H9 (cell line): ENCODE results near the gene PYDC1. TPM values are rescaled to one million over a fixed set of nuclear protein-coding genes. Genes with fewer than 3 reads are reported as not detected.

Experiments used
- DNase-seq: peaks from one replicate; pipeline ENCODE4 v3.0.0-alpha.2; 2017
- H2AFZ ChIP-seq: one replicate; pipeline ENCODE4 v1.6.1; 2013; ENCODE audit warnings: mild to moderate bottlenecking, low read length, control low read depth, moderate library complexity
- H2AK5ac ChIP-seq: 2 replicates; pipeline ENCODE4 v1.6.1; 2013; ENCODE audit warnings: low read length, control low read depth, mixed read lengths; ENCODE audit not compliant: insufficient read length
- H2BK120ac ChIP-seq: one replicate; pipeline ENCODE4 v1.6.1; 2013; ENCODE audit warnings: low read depth, mild to moderate bottlenecking, low read length, control low read depth, inconsistent platforms; ENCODE audit not compliant: poor library complexity, severe bottlenecking
- H2BK12ac ChIP-seq: 2 replicates; pipeline ENCODE4 v1.6.1; 2013; ENCODE audit warnings: low read length, control low read depth, mixed read lengths, low read depth; ENCODE audit not compliant: insufficient read length
- H2BK15ac ChIP-seq: 2 replicates; pipeline ENCODE4 v1.6.1; 2013; ENCODE audit warnings: low read depth, low read length, control low read depth
- H2BK20ac ChIP-seq: one replicate; pipeline ENCODE4 v1.6.1; 2013; ENCODE audit warnings: low read depth, mild to moderate bottlenecking, low read length, control low read depth, inconsistent platforms; ENCODE audit not compliant: poor library complexity, severe bottlenecking
- H2BK5ac ChIP-seq: 2 replicates; pipeline ENCODE4 v1.6.1; 2013; ENCODE audit warnings: low read length, control low read depth, mixed read lengths; ENCODE audit not compliant: insufficient read length
- H3K14ac ChIP-seq: 2 replicates; pipeline ENCODE4 v1.6.1; 2013; ENCODE audit warnings: low read length, control low read depth; ENCODE audit not compliant: insufficient read depth
- H3K18ac ChIP-seq: 2 replicates; pipeline ENCODE4 v1.6.1; 2013; ENCODE audit warnings: low read depth, mild to moderate bottlenecking, mixed read lengths, low read length, control low read depth; ENCODE audit not compliant: insufficient read length
- H3K23ac ChIP-seq: 2 replicates; pipeline ENCODE4 v1.6.1; 2013; ENCODE audit warnings: low read length, control low read depth, mixed read lengths, low read depth; ENCODE audit not compliant: insufficient read length
- H3K23me2 ChIP-seq: 2 replicates; pipeline ENCODE4 v1.6.1; 2013; ENCODE audit warnings: low read depth, mild to moderate bottlenecking, mixed read lengths, low read length, control low read depth; ENCODE audit not compliant: insufficient read length, poor library complexity, severe bottlenecking
- H3K27ac ChIP-seq: 2 replicates; pipeline ENCODE4 v1.5.1; 2013; ENCODE audit warnings: low read length, control low read depth, mixed read lengths, low read depth; ENCODE audit not compliant: insufficient read length
- H3K27me3 ChIP-seq: 2 replicates; pipeline ENCODE4 v1.6.1; 2013; ENCODE audit warnings: low read length, control low read depth, inconsistent platforms; ENCODE audit not compliant: insufficient read depth
- H3K4ac ChIP-seq: 2 replicates; pipeline ENCODE4 v1.6.1; 2013; ENCODE audit warnings: low read depth, mild to moderate bottlenecking, control low read depth, inconsistent platforms, low read length, moderate library complexity
- H3K4me1 ChIP-seq: 2 replicates; pipeline ENCODE4 v1.6.1; 2013; ENCODE audit warnings: low read length, control low read depth, inconsistent platforms; ENCODE audit not compliant: insufficient read depth
- H3K4me2 ChIP-seq: 2 replicates; pipeline ENCODE4 v1.6.1; 2013; ENCODE audit warnings: low read length, control low read depth, mixed read lengths; ENCODE audit not compliant: insufficient read length, insufficient read depth
- H3K56ac ChIP-seq: 2 replicates; pipeline ENCODE4 v1.6.1; 2013; ENCODE audit warnings: low read depth, mild to moderate bottlenecking, mixed read lengths, low read length, control low read depth; ENCODE audit not compliant: insufficient read length
- H3K79me1 ChIP-seq: 2 replicates; pipeline ENCODE4 v1.6.1; 2013; ENCODE audit warnings: low read depth, mild to moderate bottlenecking, moderate library complexity, low read length, control low read depth, inconsistent platforms; ENCODE audit not compliant: insufficient read depth, poor library complexity, severe bottlenecking
- H3K79me2 ChIP-seq: 2 replicates; pipeline ENCODE4 v1.6.1; 2013; ENCODE audit warnings: low read length, control low read depth, inconsistent platforms; ENCODE audit not compliant: insufficient read depth
- H3K9ac ChIP-seq: 2 replicates; pipeline ENCODE4 v1.6.1; 2013; ENCODE audit warnings: low read length, control low read depth, mixed read lengths; ENCODE audit not compliant: insufficient read length; ENCODE audit errors: extremely low read depth
- H3K9me3 ChIP-seq: one replicate; pipeline ENCODE4 v1.6.1; 2013; ENCODE audit warnings: low read depth, low read length, inconsistent platforms; ENCODE audit not compliant: control insufficient read depth
- H3T11ph ChIP-seq: one replicate; pipeline ENCODE4 v1.6.1; 2013; ENCODE audit warnings: mild to moderate bottlenecking, low read length, control low read depth, inconsistent platforms
- H4K20me1 ChIP-seq: one replicate; pipeline ENCODE4 v1.6.1; 2013; ENCODE audit not compliant: control insufficient read depth, insufficient read length, insufficient read depth
- H4K5ac ChIP-seq: 2 replicates; pipeline ENCODE4 v1.6.1; 2013; ENCODE audit warnings: low read depth, mild to moderate bottlenecking, mixed read lengths, low read length, control low read depth; ENCODE audit not compliant: insufficient read length
- H4K8ac ChIP-seq: replicated peaks from 2 replicates; pipeline ENCODE4 v1.6.1; 2013; ENCODE audit warnings: low read length, control low read depth, mixed read lengths, low read depth; ENCODE audit not compliant: insufficient read length
- H4K91ac ChIP-seq: 2 replicates; pipeline ENCODE4 v1.6.1; 2013; ENCODE audit warnings: low read depth, mild to moderate bottlenecking, moderate library complexity, mixed read lengths, low read length, control low read depth; ENCODE audit not compliant: insufficient read length
- H3K27ac Mint-ChIP-seq, 3 experiments: 2 replicates in 2 of 3; 3 replicates in 1 of 3; pipeline ENCODE4 v1.8.0; 2020 to 2021; ENCODE audit warnings: mixed read lengths in 3 of 3, mild to moderate bottlenecking in 1 of 3, moderate library complexity in 1 of 3
- H3K27me3 Mint-ChIP-seq: 2 replicates; pipeline ENCODE4 v1.8.0; 2021; ENCODE audit warnings: low read depth, mild to moderate bottlenecking, moderate library complexity, mixed read lengths
- H3K36me3 Mint-ChIP-seq, 3 experiments: 2 replicates in 2 of 3; 3 replicates in 1 of 3; pipeline ENCODE4 v1.8.0; 2020 to 2021; ENCODE audit warnings: low read depth in 3 of 3, mixed read lengths in 3 of 3; ENCODE audit not compliant: insufficient read depth in 1 of 3
- H3K4me1 Mint-ChIP-seq, 2 experiments: 2 replicates each; pipeline ENCODE4 v1.8.0; 2020; ENCODE audit warnings: mixed read lengths in 2 of 2
- H3K4me3 Mint-ChIP-seq, 2 experiments: 2 replicates in 1 of 2; 3 replicates in 1 of 2; pipeline ENCODE4 v1.8.0; 2020 to 2021; ENCODE audit warnings: mild to moderate bottlenecking in 2 of 2, mixed read lengths in 2 of 2, moderate library complexity in 1 of 2
- H3K9me3 Mint-ChIP-seq, 2 experiments: 2 replicates in 1 of 2; 3 replicates in 1 of 2; pipeline ENCODE4 v1.8.0; 2020; ENCODE audit warnings: mild to moderate bottlenecking in 2 of 2, mixed read lengths in 2 of 2, moderate library complexity in 1 of 2
- CTCF ChIP-seq: fragments of 200-600 bp; sonication (generic); conservative IDR thresholded peaks from 3 replicates; pipeline ENCODE4 v1.8.0; 2021; ENCODE audit warnings: antibody characterized with exemption, mild to moderate bottlenecking
- WGBS: extraction: QIAGEN DNeasy Blood & Tissue Kit; methylation state at CpG from one replicate; pipeline ENCODE4 v1.1.7; 2013; ENCODE audit warnings: missing lambda C conversion rate, low lambda C conversion rate, mixed read lengths; ENCODE audit not compliant: insufficient read length; ENCODE audit errors: extremely low coverage; 5-methylcytosine and 5-hydroxymethylcytosine counted together
- total RNA-seq: library from RNA; stranded (reverse); gene quantifications from 2 replicates; pipeline ENCODE4 v1.2.1, GENCODE V29; 2021

PYDC1 gene
- total RNA-seq, 1 experiment from 2014 or later, result 0.70 TPM

GRCh38 chr16:31184888-31185287 is 32.0 kb downstream of the PYDC1 start:
- H3K4me2 ChIP-seq, result no peak overlapping the region
- no peak overlapping the region for H2BK120ac ChIP-seq
- H3K4ac ChIP-seq, result no peak overlapping the region
- no peak overlapping the region for H2AK5ac ChIP-seq
- no peaks in the 10 kb centered on the region for H3K4me1 ChIP-seq
- Mint-ChIP-seq H3K4me3 (peak overlapping the region; percentile 10 to 39; a peak in 4 of 5 replicates), H3K27ac (peak overlapping the region in 2 of 3 experiments; percentile 48 to 64; a peak in 3 of 7 replicates), H3K4me1 (peaks cover 25 to 36% of the 10 kb centered on the region in 2 experiments), H3K27me3 (peaks cover 4% of the 10 kb centered on the region), H3K9me3 (no peaks in the 10 kb centered on the region; a peak in 2 of 5 replicates), H3K36me3 (peaks cover 88 to 92% (median 90%) of the 10 kb centered on the region in 3 experiments)
- no peaks in the 10 kb centered on the region for H4K20me1 ChIP-seq
- no peak overlapping the region for H2BK20ac ChIP-seq
- H4K8ac ChIP-seq, result no peak overlapping the region
- H3K27me3 ChIP-seq, result no peaks in the 10 kb centered on the region
- no peak overlapping the region for H3K9ac ChIP-seq
- no peak for TF ChIP-seq CTCF
- H3K9me3 ChIP-seq, result no peaks in the 10 kb centered on the region
- WGBS, result no CpG with 5 or more reads among the region's 14 CpGs
- peaks cover 42% of the 10 kb centered on the region for H3K79me2 ChIP-seq
- peaks cover 19% of the 10 kb centered on the region for H3K79me1 ChIP-seq
- H4K5ac ChIP-seq, result no peak overlapping the region
- no peak overlapping the region for H2BK15ac ChIP-seq
- H3K18ac ChIP-seq, result no peak overlapping the region
- no peak overlapping the region for H3K23ac ChIP-seq
- no peak overlapping the region for H4K91ac ChIP-seq
- no peak overlapping the region for H3T11ph ChIP-seq
- no peak overlapping the region for H2AFZ ChIP-seq
- no peak overlapping the region for H3K14ac ChIP-seq
- H3K23me2 ChIP-seq, result peaks cover 9% of the 10 kb centered on the region
- no peak overlapping the region for H2BK5ac ChIP-seq
- DNase-seq, result no peak
- H3K27ac ChIP-seq, result no peak overlapping the region
- no peak overlapping the region for H3K56ac ChIP-seq
- no peak overlapping the region for H2BK12ac ChIP-seq
